Nucleus accumbens (tissue), 56 donors: Measurements from ENCODE around the gene FAM78B.

Source experiments
- DNase-seq, 56 donors: peaks; one replicate each; lab custom pipeline; 2025; lab: John Stamatoyannopoulos, UW

FAM78B gene, protein sequence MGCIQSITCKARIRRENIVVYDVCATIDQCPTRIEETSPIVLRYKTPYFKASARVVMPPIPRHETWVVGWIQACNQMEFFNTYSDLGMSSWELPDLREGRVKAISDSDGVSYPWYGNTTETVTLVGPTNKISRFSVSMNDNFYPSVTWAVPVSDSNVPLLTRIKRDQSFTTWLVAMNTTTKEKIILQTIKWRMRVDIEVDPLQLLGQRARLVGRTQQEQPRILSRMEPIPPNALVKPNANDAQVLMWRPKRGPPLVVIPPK

DNA sequence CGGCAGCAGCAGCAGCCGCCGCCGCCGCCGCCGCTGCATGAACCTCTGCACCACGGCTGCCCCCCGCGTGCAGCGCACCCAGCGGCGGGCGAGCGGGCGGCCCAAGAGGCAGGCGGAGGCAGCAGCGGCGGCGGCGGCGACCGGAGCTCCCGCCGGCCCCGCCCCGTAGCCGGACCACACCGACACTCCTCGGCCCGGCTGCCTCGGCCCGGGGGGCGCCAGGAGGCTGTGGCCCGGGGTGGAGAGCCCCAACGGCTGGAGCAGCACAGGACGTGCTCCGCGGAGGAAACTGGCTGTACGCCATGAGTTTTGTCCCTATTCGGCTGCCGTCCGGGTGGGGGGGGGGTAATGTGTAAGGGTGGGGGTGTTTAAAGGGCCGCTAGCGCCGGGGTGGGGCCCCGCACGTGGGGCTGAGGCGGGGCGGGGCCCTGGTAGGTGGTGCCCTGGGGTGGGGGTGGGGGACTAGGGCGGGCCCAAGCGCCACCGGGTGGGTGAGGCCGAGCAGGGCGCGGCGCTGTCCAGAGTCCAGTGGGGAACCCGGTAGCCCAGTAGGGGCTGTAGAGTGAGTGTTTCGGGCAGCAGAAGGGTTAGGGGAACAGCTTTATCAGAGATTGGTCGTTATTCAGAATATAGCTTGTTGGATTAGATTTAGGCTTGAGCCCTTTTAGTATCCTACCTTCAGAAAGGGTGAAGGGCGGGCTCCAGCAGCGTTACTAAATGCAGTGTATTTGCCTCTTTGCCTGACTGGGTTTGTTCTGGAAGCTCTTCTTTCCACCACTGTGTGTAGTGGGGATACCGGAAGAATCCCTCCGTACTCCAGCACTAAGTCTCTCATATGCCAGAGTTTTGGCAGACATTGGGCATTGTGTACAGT lies at the start of gene FAM78B:
TSS of gene FAM78B (minus strand) at position 304 of the 874 bp plus-strand sequence. CDS start 753 bp downstream, outside the sequence.
- DNase-seq, result peak in 51 of 56 donors; percentile 10 to 79 (median 60)

DNA sequence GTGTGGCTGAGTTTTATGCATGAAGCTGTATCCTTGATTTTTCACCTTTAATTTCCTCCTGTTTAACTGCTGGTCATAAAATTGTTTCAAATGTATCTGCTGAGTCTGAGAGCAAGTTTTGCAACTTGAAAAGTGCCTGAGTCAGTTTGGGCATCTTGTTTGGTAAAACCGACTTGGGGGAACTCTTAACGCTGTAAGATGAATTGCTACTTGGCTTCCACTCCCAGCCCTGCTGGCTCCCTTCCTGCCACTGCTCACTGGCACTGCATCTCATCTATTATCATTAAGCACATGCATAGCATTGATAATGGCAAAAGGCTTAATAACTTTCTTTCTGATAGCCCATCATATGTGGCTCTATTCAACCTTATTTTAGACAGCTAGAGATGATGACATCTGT lies 35.7 kb upstream of the FAM78B start:
- no peak for DNase-seq

DNA sequence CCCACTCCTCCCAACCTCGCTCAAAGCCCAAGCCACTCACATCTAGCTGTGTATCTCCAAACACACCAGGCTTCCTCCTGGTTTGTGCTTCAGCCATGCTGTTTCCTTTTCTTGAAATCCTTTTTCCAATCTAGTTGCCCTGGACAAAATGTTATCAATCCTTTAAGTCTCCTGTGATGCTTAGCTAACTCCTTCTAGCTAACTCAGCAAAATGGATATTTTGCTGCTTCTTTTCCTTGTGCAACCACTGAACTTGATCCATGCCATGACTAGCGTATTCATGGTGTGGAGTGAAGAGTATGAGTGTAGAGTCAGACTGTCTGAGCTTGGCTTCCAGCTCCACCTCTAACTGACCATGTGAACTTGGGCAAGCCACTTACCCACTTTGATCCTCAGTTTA lies 33.9 kb upstream of the FAM78B start:
- no peak for DNase-seq

DNA sequence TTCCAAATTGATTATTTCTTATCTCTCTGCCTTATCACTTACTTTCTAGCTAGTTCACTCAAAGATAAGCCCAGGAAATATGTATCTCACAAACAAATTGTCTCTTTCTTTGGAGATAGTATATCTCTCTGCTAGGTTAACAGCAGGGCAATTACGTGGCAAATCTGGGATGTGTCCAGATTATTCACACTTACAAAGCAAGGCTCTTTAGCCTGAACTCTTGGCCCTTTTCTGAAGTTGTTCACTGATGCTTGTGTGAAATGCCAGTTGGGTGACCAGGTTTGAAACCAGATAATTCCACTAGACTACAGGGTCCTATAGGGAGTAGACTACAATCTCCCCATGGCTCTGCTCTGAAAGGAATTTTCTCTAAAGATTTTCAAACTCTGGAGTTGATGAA lies 30.8 kb upstream of the FAM78B start:
- no peak for DNase-seq

DNA sequence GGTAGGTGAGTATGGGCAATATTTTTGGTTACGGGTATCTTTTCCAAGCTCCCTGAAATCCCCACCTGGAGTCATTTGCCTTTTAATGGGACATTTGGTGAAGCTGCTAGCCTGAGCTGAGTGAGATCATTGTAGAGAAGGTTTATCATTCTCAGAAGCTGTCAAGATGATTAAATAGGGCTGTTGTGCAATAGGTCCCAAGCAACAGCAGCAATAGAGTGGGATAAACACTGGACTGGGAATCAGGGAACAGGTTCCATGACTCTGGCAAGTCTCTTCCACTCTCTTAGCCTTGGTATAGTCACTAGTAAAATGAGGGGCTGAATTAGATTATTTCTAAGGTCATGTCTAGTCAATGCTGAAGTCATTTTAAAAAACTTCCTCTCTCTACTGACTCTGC lies 30.3 kb upstream of the FAM78B start:
- DNase-seq, result no peak

DNA sequence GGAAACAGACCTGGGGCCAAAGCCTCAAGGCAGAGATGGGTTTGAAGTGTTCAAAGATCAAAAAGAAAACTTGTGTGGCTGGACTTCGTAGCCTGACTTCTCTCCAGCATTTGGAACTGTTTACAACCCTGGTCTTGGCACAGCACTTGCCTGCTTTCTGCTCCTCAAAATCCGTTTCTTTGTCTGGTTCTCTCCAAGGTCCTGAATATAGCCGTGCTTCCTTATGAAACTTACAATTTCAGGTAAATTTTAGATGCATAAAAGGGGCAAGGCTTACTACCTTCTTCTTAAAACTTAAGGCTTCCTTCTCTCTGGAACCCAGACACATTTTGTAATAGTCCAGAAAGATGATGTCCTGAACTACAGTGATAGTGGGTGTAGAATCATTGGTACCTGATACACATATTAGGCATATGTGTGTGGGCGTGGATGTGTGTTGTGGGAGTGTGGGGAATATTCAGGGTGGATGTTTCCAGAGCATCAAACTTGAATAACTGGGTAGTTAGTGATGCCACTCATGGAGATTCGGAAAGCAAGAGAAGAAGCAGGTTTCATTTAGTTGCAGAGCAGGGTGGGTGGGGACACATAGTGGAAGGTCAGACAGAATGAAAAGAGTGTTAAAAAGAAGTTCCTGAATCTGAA lies 26.4 kb upstream of the FAM78B start:
- DNase-seq, result no peak

DNA sequence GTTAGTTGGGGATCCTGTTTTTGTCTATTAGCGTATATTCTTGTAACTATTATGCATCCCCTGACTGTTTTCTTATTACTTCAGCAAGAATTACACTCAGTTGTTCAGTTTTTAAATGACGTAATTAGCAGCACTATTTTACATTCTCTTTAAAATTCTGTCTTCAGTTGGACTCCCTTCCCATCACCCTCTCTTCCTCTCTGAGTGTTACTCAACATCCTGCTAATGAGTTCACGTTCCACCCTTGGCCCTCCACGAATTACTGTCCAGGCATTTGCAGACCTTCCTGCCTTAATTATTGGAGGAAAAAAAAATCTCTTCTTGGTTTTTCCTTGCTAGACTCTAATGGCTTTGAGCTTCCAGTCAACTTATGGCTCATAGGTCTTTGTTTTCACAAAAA lies 23.6 kb upstream of the FAM78B start:
- DNase-seq, result no peak

DNA sequence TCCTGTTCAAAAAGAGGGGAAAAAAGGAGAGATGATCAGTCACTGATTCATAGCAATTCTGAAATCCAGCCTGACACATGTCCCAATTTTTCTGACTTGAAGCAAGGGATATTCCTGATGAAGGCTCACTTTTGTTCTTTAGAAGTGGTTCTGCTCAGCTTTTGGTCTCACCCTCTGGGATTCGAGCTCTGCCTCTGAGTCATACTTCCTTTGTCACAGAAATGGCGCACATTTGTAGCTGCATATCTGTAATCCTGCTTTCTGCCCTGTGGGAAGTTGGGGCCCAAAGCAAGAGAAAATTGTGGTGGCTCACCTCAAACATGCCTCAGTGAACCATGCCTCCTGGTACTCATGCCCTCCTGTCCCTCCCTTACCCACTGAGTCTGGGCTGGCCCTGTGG lies 22.3 kb upstream of the FAM78B start:
- no peak for DNase-seq

DNA sequence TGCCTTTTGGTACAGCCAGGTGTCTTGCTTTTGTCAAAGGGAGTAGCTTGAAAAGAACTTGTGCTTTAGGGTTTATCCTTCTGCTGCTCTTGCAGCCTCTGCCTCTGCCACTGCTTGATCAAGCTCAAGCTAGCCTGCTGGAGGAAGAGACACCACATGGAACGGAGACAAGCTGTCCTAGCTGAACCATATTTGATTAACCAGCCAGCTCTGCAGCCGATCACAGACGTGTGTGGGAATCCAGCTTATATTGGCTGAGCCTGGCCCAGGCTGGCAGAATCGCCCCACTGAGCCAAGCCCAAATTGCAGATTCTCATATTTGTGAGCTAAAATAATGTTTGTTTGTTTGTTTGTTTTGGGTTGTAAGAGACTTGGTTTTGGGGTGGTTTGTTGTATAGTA lies 18.7 kb upstream of the FAM78B start:
- no peak for DNase-seq

DNA sequence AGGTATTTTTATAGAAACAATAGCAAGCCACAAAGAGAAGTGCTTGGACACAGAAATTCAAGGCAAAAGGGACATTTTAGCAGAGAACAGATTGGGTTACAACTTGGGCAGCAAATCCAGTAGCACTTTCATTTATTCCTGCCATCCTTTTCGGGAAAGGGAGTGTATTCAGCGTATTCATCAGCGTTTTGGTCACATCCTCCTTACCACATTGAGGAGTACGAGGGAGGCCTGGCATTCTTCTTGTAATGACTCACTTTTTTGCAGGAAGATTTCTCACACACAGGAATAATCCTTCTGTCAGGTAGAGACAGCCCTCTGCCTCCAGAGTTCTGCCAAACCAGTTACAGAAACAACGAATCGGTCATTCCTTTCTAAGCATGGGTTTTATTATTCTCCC lies 18.1 kb upstream of the FAM78B start:
- peak in 6 of 56 donors; percentile 4 to 38 (median 20) for DNase-seq

DNA sequence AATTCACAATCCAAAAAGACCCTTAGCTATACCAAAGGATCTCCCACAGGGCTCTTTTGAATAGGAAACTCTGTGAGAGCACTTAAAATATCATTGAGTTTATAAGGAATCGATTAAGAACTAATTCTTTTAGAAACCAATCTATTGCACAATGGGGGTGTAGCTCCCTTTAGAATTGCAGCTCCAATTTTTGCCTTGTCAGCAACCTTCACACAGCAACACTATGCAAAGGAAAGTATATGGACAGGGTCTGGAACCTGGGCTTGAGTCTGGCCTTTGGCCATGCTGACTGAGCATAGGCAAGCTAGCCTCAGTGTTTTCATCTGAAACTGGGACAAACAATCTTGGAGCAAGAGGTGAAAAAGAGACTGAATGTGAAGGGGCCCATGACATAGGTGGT lies 17.2 kb upstream of the FAM78B start:
- no peak for DNase-seq

DNA sequence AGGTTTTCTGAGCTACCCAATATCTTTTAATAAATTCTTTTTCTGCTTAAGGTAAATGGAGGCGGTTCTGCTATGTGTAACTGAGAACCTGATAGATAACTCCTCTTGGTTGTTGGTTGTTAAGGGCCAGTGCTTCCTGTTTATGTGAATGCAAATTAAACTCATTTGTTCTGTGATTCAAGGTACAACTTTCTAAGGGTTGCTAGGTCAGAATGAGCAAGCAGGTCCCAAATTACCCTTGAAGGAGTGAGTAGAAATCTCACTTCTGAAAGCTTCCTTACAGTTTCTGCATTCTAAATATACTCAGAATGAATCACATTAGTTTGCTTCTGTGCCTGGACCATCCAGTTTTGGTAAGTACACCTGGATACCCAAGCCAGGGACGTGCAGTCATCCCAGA lies 15.5 kb upstream of the FAM78B start:
- no peak for DNase-seq

DNA sequence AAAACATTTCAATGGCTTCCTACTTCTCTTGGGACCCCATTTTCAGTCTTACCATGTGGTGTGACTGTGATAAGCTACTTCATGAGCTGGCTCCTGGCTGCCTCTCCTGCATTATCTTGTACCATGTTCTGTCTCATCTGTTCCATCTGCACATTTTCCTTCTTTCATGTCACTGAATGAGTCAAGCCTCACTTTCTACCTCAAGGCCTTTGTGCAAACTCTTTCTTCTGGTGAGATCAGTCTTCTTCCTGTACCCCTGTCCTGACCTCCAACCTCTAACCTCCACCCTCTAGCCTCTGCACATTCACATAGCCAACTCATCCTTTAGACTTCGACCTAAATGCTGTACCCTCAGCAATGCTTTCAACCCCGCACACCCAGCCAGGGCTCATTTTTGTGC lies 9.6 kb upstream of the FAM78B start:
- DNase-seq, result no peak

DNA sequence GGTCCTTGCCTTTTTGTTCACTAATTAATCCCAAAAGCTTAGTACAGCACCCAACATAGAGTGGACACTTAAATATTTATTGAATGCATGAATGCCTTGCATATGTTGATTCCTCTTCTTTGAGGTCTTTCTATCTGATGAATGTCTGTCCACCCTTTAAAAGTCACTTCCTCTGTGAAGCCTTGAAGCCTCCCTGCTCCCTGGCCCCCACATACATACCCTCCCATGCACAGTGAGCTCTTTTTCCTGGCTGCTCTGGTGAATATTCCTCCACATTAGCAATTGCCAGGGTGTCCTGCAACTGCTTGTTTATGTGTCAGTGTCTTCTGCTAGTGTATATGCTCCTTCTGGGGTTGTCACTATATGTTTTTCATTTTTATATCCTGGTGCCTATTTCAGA lies 8.2 kb upstream of the FAM78B start:
- no peak for DNase-seq

DNA sequence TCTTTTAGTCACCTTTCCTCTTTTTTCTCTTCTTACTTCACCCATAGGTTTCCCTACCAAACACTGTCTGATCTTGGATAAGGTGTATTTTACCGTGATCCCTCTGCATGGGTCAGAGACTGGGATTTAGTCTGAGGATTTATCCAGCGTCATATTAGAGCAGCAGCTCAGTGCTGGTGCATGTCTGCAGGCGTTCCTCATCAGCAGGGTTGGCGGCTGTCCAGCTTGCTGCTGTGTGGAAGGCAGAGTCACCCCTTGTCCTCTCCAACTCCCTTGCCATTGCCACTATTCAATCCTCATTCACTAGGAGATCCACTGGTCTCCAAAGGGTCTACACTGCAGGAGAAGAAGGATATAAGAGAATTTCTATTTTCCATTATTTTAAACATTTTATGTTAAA lies 7.3 kb upstream of the FAM78B start:
- peak in 1 of 56 donors; percentile 9 for DNase-seq

DNA sequence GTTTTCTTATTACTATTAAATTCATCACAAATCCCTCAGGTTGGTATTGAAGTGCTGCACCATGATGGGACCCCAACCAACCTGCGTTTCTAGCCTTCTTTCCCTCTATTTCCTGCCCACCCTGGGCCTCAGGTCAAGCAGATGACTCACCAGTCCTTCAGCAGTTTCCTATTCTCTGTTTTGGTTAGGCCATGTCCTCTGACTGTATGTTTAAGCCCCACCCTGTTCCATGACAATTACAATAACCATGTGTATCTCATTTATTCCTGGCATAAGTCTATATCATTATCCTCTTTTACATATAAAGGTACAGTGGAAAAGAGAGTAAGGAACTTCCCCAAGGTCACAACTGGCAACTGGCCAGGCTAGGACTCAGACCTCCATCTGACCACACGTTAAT lies 5.3 kb upstream of the FAM78B start:
- no peak for DNase-seq

DNA sequence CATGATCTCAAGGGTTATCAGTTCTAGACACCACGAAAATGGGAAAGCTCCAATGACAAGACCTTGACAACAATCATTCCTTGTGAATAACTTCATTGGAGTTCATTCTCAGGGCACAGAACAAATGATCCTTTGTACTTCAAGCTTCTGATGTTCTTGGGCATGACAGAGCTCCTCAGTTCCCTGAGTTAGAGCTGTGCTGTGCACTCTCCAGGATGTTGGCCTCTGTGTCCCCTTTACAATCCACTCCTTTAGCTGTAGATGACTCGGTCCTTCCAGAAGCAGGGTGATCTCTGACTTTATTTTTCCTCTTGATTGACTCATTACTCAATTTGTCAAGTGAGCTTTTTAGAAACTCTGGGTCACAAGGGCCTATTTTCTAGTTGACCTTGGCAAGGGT lies 3.9 kb upstream of the FAM78B start:
- DNase-seq, result peak in 1 of 56 donors; percentile 9

DNA sequence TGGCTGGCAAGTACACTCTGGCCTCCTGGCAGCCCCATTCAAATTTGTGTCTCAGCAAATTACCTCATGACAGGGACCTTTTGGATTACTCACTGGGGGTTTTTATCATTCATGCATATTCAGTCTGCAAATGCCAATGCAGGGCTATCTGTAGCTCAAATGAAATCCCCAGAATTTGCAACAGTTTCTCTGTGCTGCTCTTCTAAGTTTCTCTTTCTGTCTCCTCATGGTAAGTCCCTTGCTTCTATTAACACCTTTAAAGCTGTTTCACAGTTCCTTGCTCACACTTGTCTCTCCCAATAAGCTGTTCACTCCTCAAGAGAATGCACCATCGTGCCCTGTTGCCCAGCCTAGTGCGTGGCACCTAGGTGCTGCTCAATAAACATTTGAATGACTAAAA lies 3.3 kb upstream of the FAM78B start:
- DNase-seq, result no peak

DNA sequence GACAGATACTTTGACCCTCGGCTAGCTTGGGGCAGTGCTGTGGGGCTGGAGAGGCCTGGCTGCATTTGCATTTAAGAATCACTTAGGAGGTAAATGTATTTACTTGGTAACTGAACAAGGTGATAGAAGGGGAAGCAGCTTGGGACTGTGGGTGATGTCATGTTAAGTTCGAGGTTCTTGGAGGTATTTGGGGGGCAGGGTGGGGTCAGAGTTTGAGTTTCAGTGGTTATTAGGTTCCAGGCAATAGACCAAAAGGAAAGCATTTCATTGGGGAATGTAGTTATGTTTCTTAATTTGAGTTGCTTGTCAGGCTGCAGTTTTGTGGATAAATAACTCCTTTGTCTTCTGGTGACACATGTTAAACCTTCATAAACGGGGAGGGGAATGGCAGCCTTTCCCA lies 2.4 kb upstream of the FAM78B start:
- no peak for DNase-seq

DNA sequence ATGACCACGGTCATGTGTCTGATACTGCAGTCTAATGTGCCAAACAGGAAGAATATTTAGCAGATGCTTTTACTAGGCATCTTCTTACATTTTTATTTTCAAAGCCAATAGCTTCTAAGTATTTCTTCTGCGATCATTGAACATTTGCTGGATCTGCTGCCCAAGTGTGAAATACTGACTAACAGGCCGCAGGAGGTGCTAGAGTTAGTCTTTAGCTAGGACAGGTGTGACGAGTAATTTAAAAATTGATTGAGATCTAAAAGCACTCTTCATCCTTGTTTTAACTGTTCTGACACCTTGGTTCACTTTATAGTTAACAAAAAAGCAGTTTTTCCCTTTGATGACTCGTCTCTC lies 748 bp upstream of the FAM78B start:
- DNase-seq, result no peak

DNA sequence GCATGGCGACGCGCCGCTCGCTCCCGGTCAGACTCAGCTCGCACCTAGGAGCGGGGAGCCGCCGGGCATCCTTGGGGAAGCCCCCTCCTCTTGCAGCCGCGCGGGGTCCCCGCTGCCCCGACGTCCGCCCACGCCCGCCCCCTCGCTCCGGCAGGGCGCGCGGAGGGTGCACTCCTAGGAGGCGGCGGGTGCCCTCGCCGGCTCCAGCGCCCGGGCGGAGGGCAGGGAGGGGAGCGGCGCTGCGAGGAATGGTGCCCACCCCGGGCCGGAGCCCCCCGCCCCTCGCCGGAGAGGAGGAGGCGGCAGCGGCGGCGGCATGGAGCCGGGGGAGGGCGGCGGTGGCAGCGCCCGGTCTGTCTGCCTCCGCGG lies 488 bp downstream of the FAM78B start:
- DNase-seq, result peak in 2 of 56 donors; percentile 48 to 61
